GM13977 (cell line): ENCODE measurements around the gene TIGD3.

Experiments used
- DNase-seq: peaks from one replicate; pipeline ENCODE4 v3.0.0; 2012; ENCODE audit warnings: low spot score
- in situ Hi-C: fragments of 300-500 bp; cut with MboI; formaldehyde crosslinking; loops from one replicate; pipeline ENCODE4 v1.12.0; 2022; ENCODE audit warnings: low sequenced_read_pairs, low pct_unique_long_range_greater_than_20kb, mixed read lengths, inconsistent platforms; ENCODE audit not compliant: unreplicated experiment
- TF ChIP-seq, protein P1 (sequence below): IDR thresholded peaks from 2 replicates; pipeline ENCODE4 v1.5.1; 2012; ENCODE audit warnings: mild to moderate bottlenecking, control low read depth; ENCODE audit not compliant: insufficient read depth; ENCODE audit errors: extremely low read depth, missing control alignments

Gene TIGD3

DNA sequence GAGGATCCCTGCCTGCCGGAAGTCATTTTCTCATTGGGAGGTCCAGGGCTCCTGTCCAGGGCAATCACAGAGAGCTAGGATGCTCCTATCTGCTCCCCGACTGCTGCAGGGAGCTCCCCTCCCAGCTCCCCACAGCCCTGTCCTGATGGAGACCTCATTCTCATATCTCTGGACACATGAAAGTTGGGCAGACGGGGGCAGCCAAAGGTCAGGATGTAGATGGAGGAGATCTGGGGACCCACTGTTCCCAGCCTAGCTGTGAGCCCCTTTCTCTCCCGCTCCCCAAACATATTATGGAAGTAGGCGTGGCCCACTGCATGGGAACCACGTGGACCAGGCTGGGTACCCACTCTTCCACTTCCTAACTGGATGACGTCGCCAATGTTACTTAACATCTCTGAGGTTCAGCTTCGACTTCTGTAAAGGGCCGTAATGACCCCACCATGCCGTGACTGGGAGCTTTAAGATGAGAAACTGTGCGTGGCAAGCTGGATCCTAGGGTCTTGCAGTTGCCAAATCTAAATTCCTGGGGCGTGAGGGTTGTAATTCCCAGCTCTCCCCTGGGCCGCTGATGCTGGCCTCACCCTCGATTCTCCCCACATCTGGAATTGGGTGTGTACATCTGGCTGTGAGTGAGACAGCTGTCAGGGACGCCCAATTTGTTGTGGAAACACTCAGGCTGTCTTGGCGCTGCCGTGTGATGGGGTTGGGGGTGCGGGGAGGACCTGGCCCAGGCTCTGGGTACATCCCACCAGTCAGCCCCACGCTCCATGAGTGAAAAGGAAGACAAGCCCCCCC lies 38.1 kb upstream of the TIGD3 start:
- TF ChIP-seq, protein P1, sequence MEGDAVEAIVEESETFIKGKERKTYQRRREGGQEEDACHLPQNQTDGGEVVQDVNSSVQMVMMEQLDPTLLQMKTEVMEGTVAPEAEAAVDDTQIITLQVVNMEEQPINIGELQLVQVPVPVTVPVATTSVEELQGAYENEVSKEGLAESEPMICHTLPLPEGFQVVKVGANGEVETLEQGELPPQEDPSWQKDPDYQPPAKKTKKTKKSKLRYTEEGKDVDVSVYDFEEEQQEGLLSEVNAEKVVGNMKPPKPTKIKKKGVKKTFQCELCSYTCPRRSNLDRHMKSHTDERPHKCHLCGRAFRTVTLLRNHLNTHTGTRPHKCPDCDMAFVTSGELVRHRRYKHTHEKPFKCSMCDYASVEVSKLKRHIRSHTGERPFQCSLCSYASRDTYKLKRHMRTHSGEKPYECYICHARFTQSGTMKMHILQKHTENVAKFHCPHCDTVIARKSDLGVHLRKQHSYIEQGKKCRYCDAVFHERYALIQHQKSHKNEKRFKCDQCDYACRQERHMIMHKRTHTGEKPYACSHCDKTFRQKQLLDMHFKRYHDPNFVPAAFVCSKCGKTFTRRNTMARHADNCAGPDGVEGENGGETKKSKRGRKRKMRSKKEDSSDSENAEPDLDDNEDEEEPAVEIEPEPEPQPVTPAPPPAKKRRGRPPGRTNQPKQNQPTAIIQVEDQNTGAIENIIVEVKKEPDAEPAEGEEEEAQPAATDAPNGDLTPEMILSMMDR = no peak
- DNase-seq = no peak
- in situ Hi-C loops = no loop called here

DNA sequence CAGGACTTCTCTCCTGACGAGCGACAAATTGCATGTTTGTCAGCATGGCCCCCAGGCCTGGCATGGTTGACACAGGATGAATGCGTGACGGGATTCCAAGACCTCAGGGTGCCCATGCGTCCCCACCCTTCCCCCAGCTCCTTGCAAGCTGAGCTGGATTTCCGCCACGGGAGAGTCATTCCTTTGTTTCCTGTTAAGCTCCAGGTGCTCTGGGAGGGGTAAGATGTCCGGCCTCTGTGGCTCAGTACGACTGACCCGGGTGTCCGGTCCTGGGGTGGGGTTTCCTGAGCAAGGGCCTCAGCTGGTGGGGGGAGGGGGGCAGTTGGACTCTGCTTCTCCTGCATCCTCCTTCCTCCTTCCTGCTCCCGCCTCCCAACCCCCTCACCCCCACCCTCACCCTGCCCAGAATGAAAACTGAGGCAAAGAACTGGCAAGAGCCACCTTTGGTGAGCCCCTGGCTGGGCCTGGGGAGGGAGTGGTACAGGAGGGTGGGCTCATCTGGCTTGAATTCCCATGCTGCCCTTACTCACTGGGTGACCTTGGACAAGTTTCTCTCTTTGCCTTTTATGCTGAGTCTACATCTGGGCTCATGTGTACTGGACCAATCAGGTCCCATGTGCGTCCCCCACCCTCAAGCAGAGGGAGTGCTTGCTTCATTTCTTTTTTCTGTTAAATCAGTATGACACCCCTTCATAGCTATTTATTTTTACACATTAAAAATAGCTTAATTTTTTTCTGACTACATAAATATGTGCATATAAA lies 37.3 kb upstream of the TIGD3 start:
- no peak for DNase-seq
- TF ChIP-seq, protein P1 = no peak
- in situ Hi-C loops = no loop called here

DNA sequence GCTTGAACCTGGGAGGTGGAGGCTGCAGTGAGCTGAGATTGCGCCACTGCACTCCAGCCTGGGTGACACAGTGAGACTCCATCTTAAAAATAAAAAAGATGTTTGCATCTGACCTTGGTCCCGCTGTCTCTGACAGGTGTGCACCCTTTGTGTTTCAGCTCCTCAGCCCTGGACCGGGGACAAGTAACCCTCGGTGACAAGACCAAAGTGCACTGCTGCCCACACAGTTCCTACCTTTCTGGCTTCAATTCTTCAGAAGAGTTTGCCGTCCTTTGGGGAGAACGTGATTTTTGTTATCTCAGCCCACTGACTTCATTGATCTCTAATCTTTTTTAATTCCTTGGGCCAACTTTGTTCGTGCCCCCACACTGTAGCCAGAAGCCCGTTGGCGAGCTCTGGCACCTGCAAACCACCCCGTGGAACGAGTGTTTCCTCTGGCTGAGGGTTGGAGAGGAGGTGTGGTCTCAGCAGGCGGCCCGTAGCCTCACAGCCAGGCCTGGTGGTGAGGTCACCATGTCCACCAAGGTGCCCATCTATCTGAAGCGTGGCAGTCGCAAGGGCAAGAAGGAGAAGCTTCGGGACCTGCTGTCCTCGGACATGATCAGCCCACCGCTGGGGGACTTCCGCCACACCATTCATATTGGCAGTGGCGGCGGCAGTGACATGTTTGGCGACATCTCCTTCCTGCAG lies 34.0 kb upstream of the TIGD3 start:
- in situ Hi-C loops = no loop called here
- DNase-seq = no peak
- TF ChIP-seq, protein P1 = no peak

DNA sequence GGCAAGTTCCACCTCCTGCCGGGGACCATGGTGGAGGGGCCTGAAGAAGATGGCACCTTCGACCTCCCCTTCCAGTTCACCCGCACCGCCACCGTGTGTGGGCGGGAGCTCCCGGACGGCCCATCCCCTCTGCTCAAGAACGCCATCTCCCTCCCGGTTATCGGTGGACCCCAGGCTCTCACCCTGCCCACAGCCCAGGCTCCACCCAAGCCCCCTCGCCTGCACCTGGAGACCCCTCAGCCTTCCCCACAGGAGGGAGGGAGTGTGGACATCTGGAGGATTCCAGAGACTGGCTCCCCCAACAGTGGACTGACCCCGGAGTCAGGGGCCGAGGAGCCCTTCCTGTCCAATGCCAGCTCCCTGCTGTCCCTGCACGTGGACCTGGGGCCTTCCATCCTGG lies 33.5 kb upstream of the TIGD3 start:
- TF ChIP-seq, protein P1 = no peak

DNA sequence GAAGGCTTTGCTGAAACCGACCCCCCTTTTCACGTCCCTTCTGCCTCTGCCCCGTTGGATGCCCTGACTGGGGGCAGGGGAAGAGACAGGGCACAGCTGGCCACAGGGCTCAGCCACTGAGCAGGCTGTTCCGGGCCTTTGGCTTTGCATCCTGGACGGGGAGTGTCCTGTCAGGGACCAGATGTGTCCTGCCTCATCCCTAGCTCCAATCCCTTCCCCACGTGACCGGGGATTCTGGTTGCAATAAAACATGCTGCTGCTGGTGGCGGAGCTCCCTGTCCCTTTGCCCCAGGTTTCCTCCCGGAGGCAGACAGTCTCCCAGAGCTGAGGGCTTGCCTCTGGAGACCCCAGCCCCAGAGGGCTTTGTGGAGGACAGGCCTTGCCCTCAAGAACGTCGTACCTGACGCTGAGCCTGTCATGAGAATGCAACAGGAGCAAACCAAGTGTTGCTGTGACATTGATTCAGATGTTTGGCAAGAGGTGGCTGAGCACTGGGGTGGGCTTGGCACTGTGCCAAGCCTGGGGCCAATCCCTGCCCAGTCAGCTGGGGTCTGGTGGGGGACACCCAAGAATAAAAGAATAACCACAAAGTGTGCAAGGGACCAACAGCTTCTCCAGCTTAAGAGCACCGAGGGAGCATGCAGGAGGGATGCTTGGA lies 32.6 kb upstream of the TIGD3 start:
- no peak for DNase-seq
- in situ Hi-C loops = no loop called here

More for the DNA sequence above, 33.5 kb upstream of the TIGD3 start:
- in situ Hi-C loops = no loop called here
- no peak for DNase-seq

DNA sequence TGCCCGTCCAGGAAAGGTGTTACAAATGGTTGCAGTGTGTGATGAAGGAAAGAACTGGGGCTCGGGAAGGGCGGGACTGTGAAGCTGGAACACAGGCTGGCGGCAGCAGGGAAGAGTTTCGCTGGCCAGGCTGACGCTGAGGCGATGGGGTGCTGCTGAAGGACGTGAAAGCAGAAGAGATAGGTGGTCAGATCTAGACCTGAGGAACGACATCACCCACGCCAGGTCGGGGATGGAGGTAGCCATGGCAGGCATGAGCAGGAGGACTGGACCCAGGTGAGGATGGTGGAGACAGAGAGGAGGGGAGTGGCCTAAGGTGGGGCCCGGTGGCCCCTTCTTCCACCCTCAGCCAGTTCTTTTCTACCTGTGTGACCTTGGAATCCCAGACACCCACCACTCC lies 30.7 kb upstream of the TIGD3 start:
- DNase-seq = no peak
- in situ Hi-C loops = no loop called here

More for the DNA sequence above, 32.6 kb upstream of the TIGD3 start:
- TF ChIP-seq, protein P1 = no peak

More for the DNA sequence above, 30.7 kb upstream of the TIGD3 start:
- TF ChIP-seq, protein P1 = no peak
